ENCODE results near the gene SCMH1.
"Not testable (repeated sequence)": the region's sequence is repeated elsewhere in the genome, so short reads cannot be mapped to it uniquely, and the experiment has no call there.

The SCMH1 gene

GRCh38 chr1:41158147-41158875 lies 83.8 kb downstream of the SCMH1 start:
- no peak for DNase-seq (ENCODE audit: low read depth in 1 of 2, low spot score in 1 of 2)

GRCh38 chr1:41155105-41155504 lies 87.0 kb downstream of the SCMH1 start:
- DNase-seq (ENCODE audit: low read depth in 1 of 2, low spot score in 1 of 2) = no peak

GRCh38 chr1:41153750-41154274 lies 88.3 kb downstream of the SCMH1 start:
- DNase-seq (ENCODE audit: low read depth in 1 of 2, low spot score in 1 of 2) = no peak

- no peak for DNase-seq (ENCODE audit: low read depth in 1 of 2, low spot score in 1 of 2)
Measured at GRCh38 chr1:41152622-41153044, 89.5 kb downstream of the SCMH1 start.

- DNase-seq (ENCODE audit: low read depth in 1 of 2, low spot score in 1 of 2) = no peak
Measured at GRCh38 chr1:41151846-41152245, 90.3 kb downstream of the SCMH1 start.

GRCh38 chr1:41149570-41149969 lies 92.5 kb downstream of the SCMH1 start:
- no peak for DNase-seq (ENCODE audit: low read depth in 1 of 2, low spot score in 1 of 2)

- DNase-seq (ENCODE audit: low read depth in 1 of 2, low spot score in 1 of 2) = no peak
Measured at GRCh38 chr1:41144285-41144684, 97.8 kb downstream of the SCMH1 start.

GRCh38 chr1:41138549-41138948 lies 103.6 kb downstream of the SCMH1 start:
- DNase-seq (ENCODE audit: low read depth in 1 of 2, low spot score in 1 of 2) = no peak

- no peak for DNase-seq (ENCODE audit: low read depth in 1 of 2, low spot score in 1 of 2)
Measured at GRCh38 chr1:41135196-41135947, 106.7 kb downstream of the SCMH1 start.

GRCh38 chr1:41134325-41134724 lies 107.8 kb downstream of the SCMH1 start:
- DNase-seq (ENCODE audit: low read depth in 1 of 2, low spot score in 1 of 2) = not testable (repeated sequence)

GRCh38 chr1:41122851-41123518 lies 119.1 kb downstream of the SCMH1 start:
- DNase-seq (ENCODE audit: low read depth in 1 of 2, low spot score in 1 of 2) = no peak

- no peak for DNase-seq (ENCODE audit: low read depth in 1 of 2, low spot score in 1 of 2)
Measured at GRCh38 chr1:41122148-41122547, 120.0 kb downstream of the SCMH1 start.

- DNase-seq (ENCODE audit: low read depth in 1 of 2, low spot score in 1 of 2) = no peak
Measured at GRCh38 chr1:41118645-41119044, 123.5 kb downstream of the SCMH1 start.

- not testable (repeated sequence) for DNase-seq (ENCODE audit: low read depth in 1 of 2, low spot score in 1 of 2)
Measured at GRCh38 chr1:41117241-41117640, 124.9 kb downstream of the SCMH1 start.

GRCh38 chr1:41110736-41111135 lies 131.4 kb downstream of the SCMH1 start:
- DNase-seq (ENCODE audit: low read depth in 1 of 2, low spot score in 1 of 2) = no peak

- no peak for DNase-seq (ENCODE audit: low read depth in 1 of 2, low spot score in 1 of 2)
Measured at GRCh38 chr1:41110286-41110685, 131.8 kb downstream of the SCMH1 start.

GRCh38 chr1:41109310-41110197 lies 132.6 kb downstream of the SCMH1 start:
- DNase-seq (ENCODE audit: low read depth in 1 of 2, low spot score in 1 of 2) = no peak

- DNase-seq (ENCODE audit: low read depth in 1 of 2, low spot score in 1 of 2) = no peak
Measured at GRCh38 chr1:41108696-41109275, 133.3 kb downstream of the SCMH1 start.

GRCh38 chr1:41103766-41104165 lies 138.3 kb downstream of the SCMH1 start:
- no peak for DNase-seq (ENCODE audit: low read depth in 1 of 2, low spot score in 1 of 2)

GRCh38 chr1:41102653-41103052 lies 139.5 kb downstream of the SCMH1 start:
- no peak for DNase-seq (ENCODE audit: low read depth in 1 of 2, low spot score in 1 of 2)

Data from activated CD4-positive, alpha-beta T cell treated with anti-CD3 and anti-CD28 coated beads, Interleukin-2, amount 50 U/mL, for 24 hours (primary cell).